Upper lobe of left lung (tissue), 6 donors: ENCODE data around the gene IL1RAP. TPM values are rescaled to one million over a fixed set of nuclear protein-coding genes. Genes with fewer than 3 reads are reported as not detected.

Source experiments
- ATAC-seq, 2 donors: fragments of 200-7000 bp; cut with Tn5 transposase; one replicate each; pipeline ENCODE4 v1.9.1; 2022; ENCODE audit warnings: mild to moderate bottlenecking in 2 of 2, moderate library complexity in 2 of 2; ENCODE audit not compliant: low FRiP score in 2 of 2
- DNase-seq, 2 donors: peaks; one replicate each; pipeline ENCODE4 v3.0.0-alpha.2; 2019 to 2020
- H3K27ac ChIP-seq, 4 donors: fragments of 200-600 bp; sonication (generic); one replicate each; pipeline ENCODE4 v1.5.1; 2016 to 2019
- H3K27me3 ChIP-seq, 4 donors: fragments of 200-600 bp; sonication (generic); one replicate each; pipeline ENCODE4 v1.5.1; 2017 to 2019
- H3K36me3 ChIP-seq, 4 donors: fragments of 200-600 bp; sonication (generic); one replicate each; pipeline ENCODE4 v1.5.1; 2016 to 2019
- H3K4me1 ChIP-seq, 4 donors: fragments of 200-600 bp; sonication (generic); one replicate each; pipeline ENCODE4 v1.5.1; 2018 to 2019
- H3K4me3 ChIP-seq, 4 donors: fragments of 200-600 bp; sonication (generic); one replicate each; pipeline ENCODE4 v1.5.1; 2017 to 2019; ENCODE audit warnings: mild to moderate bottlenecking in 2 of 4, moderate library complexity in 1 of 4
- H3K9me3 ChIP-seq, 4 donors: fragments of 200-600 bp; sonication (generic); one replicate each; pipeline ENCODE4 v1.5.1; 2018 to 2019
- CTCF ChIP-seq, 6 experiments: fragments of 450-650 bp in 4 of 6; fragments of 200-600 bp in 2 of 6; sonication (generic) in 2 of 6; IDR thresholded peaks; one replicate each; pipeline ENCODE4 v1.5.1; 2016 to 2019; ENCODE audit warnings: antibody characterized with exemption in 6 of 6
- EP300 ChIP-seq, 4 donors: sonication (generic); formaldehyde crosslinking; IDR thresholded peaks; one replicate each; pipeline ENCODE4 v1.5.1; 2017; ENCODE audit warnings: antibody characterized with exemption in 4 of 4, control low read depth in 2 of 4
- POLR2A ChIP-seq, 4 donors: fragments of 450-650 bp; IDR thresholded peaks; one replicate each; pipeline ENCODE4 v1.5.1; 2016 to 2017; ENCODE audit warnings: antibody characterized with exemption in 4 of 4, mild to moderate bottlenecking in 2 of 4
- POLR2AphosphoS5 ChIP-seq, 2 donors: sonication (generic); formaldehyde crosslinking; IDR thresholded peaks; one replicate each; pipeline ENCODE4 v1.5.1; 2017; ENCODE audit warnings: antibody characterized with exemption in 2 of 2
- WGBS, 2 donors: methylation state at CpG; one replicate each; pipeline ENCODE4 v1.1.5; 2017 to 2018; 5-methylcytosine and 5-hydroxymethylcytosine counted together
- total RNA-seq, 6 donors: library from RNA; depleted of rRNA in 4 of 6; stranded (reverse); fragments of >200 nt in 4 of 6; gene quantifications; one replicate each; pipeline versions ENCODE4 v1.1.0 to v1.2.1, GENCODE V29; 2016 to 2021
- donor health status: DM: no; HTN: no; CAD: no; lungs with moderate emphysema.
- donor health status: DM: no; HTN: yes; CAD: no; lungs with severe emphysema.

Gene IL1RAP
- total RNA-seq, 6 donors from 2014 or later, result 6.3 to 29.8 (median 22.7) TPM

- peaks cover 15 to 30% (median 24%) of the 10 kb centered on the region in 4 donors for H3K4me1 ChIP-seq
- no peaks in the 10 kb centered on the region for H3K27me3 ChIP-seq
- ATAC-seq (no peak), DNase-seq (no peak)
- no peak overlapping the region for H3K27ac ChIP-seq
- no peaks in the 10 kb centered on the region for H3K36me3 ChIP-seq
- H3K9me3 ChIP-seq, result no peaks in the 10 kb centered on the region
- 89 to 90% methylated on average over 3 of the region's 3 CpGs for WGBS, 2 donors
- TF ChIP-seq POLR2A (IDR thresholded peaks at IDR 0.05), result no peak
- TF ChIP-seq POLR2AphosphoS5 (IDR thresholded peaks at IDR 0.05), result no peak
- TF ChIP-seq EP300 (IDR thresholded peaks at IDR 0.05), result no peak
- TF ChIP-seq CTCF (IDR thresholded peaks at IDR 0.05), result no peak
- H3K4me3 ChIP-seq, result no peak overlapping the region
Observed at GRCh38 chr3:190531406-190531805, 17.5 kb downstream of the IL1RAP start.

GRCh38 chr3:190532731-190533203 lies 18.9 kb downstream of the IL1RAP start:
- peak overlapping the region; percentile 2 to 79 (median 36) for H3K27ac ChIP-seq
- no peak for DNase-seq

GRCh38 chr3:190533511-190534281 lies 19.8 kb downstream of the IL1RAP start:
- Histone ChIP-seq H3K9me3 (no peaks in the 10 kb centered on the region), H3K4me3 (no peak overlapping the region), H3K4me1 (peaks cover 8 to 29% (median 20%) of the 10 kb centered on the region in 4 donors), H3K36me3 (no peaks in the 10 kb centered on the region), H3K27me3 (no peaks in the 10 kb centered on the region), H3K27ac (peak overlapping the region; percentile 2 to 79 (median 36))
- 31 to 32% methylated on average over 13 of the region's 13 CpGs for WGBS, 2 donors
- DNase-seq (peak in 1 of 2 donors; percentile 37), ATAC-seq (peak; percentile 86 to 89)
- TF ChIP-seq POLR2A (IDR thresholded peaks at IDR 0.05) (no peak), POLR2AphosphoS5 (IDR thresholded peaks at IDR 0.05) (peak; percentile 9 to 51)

More at GRCh38 chr3:190532731-190533203, 18.9 kb downstream of the IL1RAP start:
- no peaks in the 10 kb centered on the region for H3K36me3 ChIP-seq
- ATAC-seq, result no peak
- no peak for TF ChIP-seq CTCF (IDR thresholded peaks at IDR 0.05)
- TF ChIP-seq POLR2A (IDR thresholded peaks at IDR 0.05), result no peak
- TF ChIP-seq EP300 (IDR thresholded peaks at IDR 0.05), result no peak
- TF ChIP-seq POLR2AphosphoS5 (IDR thresholded peaks at IDR 0.05), result no peak
- H3K4me1 ChIP-seq, result peaks cover 8 to 29% (median 20%) of the 10 kb centered on the region in 4 donors
- no peak overlapping the region for H3K4me3 ChIP-seq
- WGBS, 2 donors, result 75 to 83% methylated on average over 7 of the region's 7 CpGs
- no peaks in the 10 kb centered on the region for H3K27me3 ChIP-seq
- H3K9me3 ChIP-seq, result no peaks in the 10 kb centered on the region

- no peaks in the 10 kb centered on the region for H3K9me3 ChIP-seq
- ATAC-seq, result no peak
- peaks cover 8 to 29% (median 20%) of the 10 kb centered on the region in 4 donors for H3K4me1 ChIP-seq
- WGBS, 2 donors, result 84 to 91% methylated on average over 4 of the region's 4 CpGs
- H3K27ac ChIP-seq, result peak overlapping the region in 2 of 4 donors; percentile 9 to 79
- no peak for DNase-seq
- TF ChIP-seq CTCF (IDR thresholded peaks at IDR 0.05) (no peak), POLR2A (IDR thresholded peaks at IDR 0.05) (no peak), EP300 (IDR thresholded peaks at IDR 0.05) (no peak), POLR2AphosphoS5 (IDR thresholded peaks at IDR 0.05) (no peak)
- no peak overlapping the region for H3K4me3 ChIP-seq
- H3K27me3 ChIP-seq, result no peaks in the 10 kb centered on the region
- H3K36me3 ChIP-seq, result no peaks in the 10 kb centered on the region
Observed at GRCh38 chr3:190534386-190534785, 20.5 kb downstream of the IL1RAP start.

GRCh38 chr3:190534986-190535385 lies 21.1 kb downstream of the IL1RAP start:
- WGBS, 2 donors, result 70 to 76% methylated on average over 2 of the region's 2 CpGs

More at GRCh38 chr3:190534986-190535385, 21.1 kb downstream of the IL1RAP start:
- Histone ChIP-seq H3K36me3 (no peaks in the 10 kb centered on the region), H3K4me1 (peaks cover 8 to 29% (median 20%) of the 10 kb centered on the region in 4 donors), H3K27ac (peak overlapping the region in 1 of 4 donors; percentile 79), H3K4me3 (no peak overlapping the region), H3K27me3 (no peaks in the 10 kb centered on the region), H3K9me3 (no peaks in the 10 kb centered on the region)
- no peak for ATAC-seq
- TF ChIP-seq CTCF (IDR thresholded peaks at IDR 0.05) (no peak), EP300 (IDR thresholded peaks at IDR 0.05) (no peak), POLR2A (IDR thresholded peaks at IDR 0.05) (no peak), POLR2AphosphoS5 (IDR thresholded peaks at IDR 0.05) (no peak)
- no peak for DNase-seq
